Stimulated activated CD4-positive, alpha-beta T cell treated with anti-CD3 and anti-CD28 coated beads, Interleukin-15, amount 100 ng/mL, for 24 hours (primary cell): ENCODE data around the gene TMA7B.
A peak's percentile ranks its signal among the peaks of the same experiment; 100 is the strongest.

Source experiments
- DNase-seq: peaks from one replicate; pipeline ENCODE4 v3.0.0-alpha.2; 2020

The TMA7B gene

GRCh38 chr22:39954584-39955055, 5.6 kb upstream of the TMA7B start:
- DNase-seq = peak; percentile 49

- no peak for DNase-seq
These were observed 4.5 kb upstream of the TMA7B start for GRCh38 chr22:39955675-39956074.

- DNase-seq = no peak
These were observed 3.1 kb upstream of the TMA7B start for GRCh38 chr22:39956932-39957664.

GRCh38 chr22:39958009-39958711, 2.0 kb upstream of the TMA7B start:
- no peak for DNase-seq

GRCh38 chr22:39958949-39959639, 1.1 kb upstream of the TMA7B start:
- DNase-seq = no peak

GRCh38 chr22:39960791-39961746, 872 bp downstream of the TMA7B start:
- peak; percentile 84 for DNase-seq

GRCh38 chr22:39962071-39962470, 1.9 kb downstream of the TMA7B start:
- no peak for DNase-seq

GRCh38 chr22:39965748-39966147, 5.6 kb downstream of the TMA7B start:
- DNase-seq = no peak

GRCh38 chr22:39966470-39966869, 6.3 kb downstream of the TMA7B start:
- DNase-seq = no peak

- DNase-seq = no peak
These were observed 7.1 kb downstream of the TMA7B start for GRCh38 chr22:39967103-39967829.

GRCh38 chr22:39967996-39968972, 8.1 kb downstream of the TMA7B start:
- DNase-seq = no peak

GRCh38 chr22:39970742-39971141, 10.5 kb downstream of the TMA7B start:
- DNase-seq = no peak

- DNase-seq = no peak
These were observed 12.4 kb downstream of the TMA7B start for GRCh38 chr22:39972641-39973040.

GRCh38 chr22:39973656-39974055, 13.5 kb downstream of the TMA7B start:
- DNase-seq = no peak

- no peak for DNase-seq
These were observed 13.9 kb downstream of the TMA7B start for GRCh38 chr22:39974065-39974464.

- no peak for DNase-seq
These were observed 18.9 kb downstream of the TMA7B start for GRCh38 chr22:39979048-39979447.

GRCh38 chr22:39979458-39979857, 19.3 kb downstream of the TMA7B start:
- no peak for DNase-seq

GRCh38 chr22:39980596-39980995, 20.4 kb downstream of the TMA7B start:
- no peak for DNase-seq

GRCh38 chr22:39983346-39983745, 23.1 kb downstream of the TMA7B start:
- no peak for DNase-seq

GRCh38 chr22:39984006-39984405, 23.8 kb downstream of the TMA7B start:
- DNase-seq = no peak

GRCh38 chr22:39984746-39985145, 24.5 kb downstream of the TMA7B start:
- no peak for DNase-seq
